IPS-NIHi7 (cell line): ENCODE data around the gene TULP4.
"Not testable (repeated sequence)": the region's sequence is repeated elsewhere in the genome, so short reads cannot be mapped to it uniquely, and the experiment has no call there.

Experiments
- DNase-seq: peaks from one replicate; pipeline ENCODE4 v3.0.0; 2012; ENCODE audit warnings: mixed read lengths; ENCODE audit errors: extremely low spot score

Gene TULP4

DNA sequence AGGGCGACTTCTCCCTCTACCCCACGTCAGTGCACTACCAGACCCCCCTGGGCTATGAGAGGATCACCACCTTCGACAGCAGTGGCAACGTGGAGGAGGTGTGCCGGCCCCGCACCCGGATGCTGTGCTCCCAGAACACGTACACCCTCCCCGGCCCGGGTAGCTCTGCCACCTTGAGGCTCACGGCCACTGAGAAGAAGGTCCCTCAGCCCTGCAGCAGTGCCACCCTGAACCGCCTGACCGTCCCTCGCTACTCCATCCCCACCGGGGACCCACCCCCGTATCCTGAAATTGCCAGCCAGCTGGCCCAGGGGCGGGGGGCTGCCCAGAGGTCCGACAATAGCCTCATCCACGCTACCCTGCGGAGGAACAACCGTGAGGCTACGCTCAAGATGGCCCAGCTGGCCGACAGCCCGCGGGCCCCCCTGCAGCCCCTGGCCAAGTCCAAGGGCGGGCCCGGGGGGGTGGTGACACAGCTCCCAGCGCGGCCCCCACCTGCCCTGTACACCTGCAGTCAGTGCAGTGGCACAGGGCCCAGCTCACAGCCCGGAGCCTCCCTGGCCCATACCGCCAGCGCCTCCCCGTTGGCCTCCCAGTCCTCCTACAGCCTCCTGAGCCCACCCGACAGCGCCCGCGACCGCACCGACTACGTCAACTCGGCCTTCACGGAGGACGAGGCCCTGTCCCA, 190.1 kb downstream of the TULP4 start:
- DNase-seq = no peak

DNA sequence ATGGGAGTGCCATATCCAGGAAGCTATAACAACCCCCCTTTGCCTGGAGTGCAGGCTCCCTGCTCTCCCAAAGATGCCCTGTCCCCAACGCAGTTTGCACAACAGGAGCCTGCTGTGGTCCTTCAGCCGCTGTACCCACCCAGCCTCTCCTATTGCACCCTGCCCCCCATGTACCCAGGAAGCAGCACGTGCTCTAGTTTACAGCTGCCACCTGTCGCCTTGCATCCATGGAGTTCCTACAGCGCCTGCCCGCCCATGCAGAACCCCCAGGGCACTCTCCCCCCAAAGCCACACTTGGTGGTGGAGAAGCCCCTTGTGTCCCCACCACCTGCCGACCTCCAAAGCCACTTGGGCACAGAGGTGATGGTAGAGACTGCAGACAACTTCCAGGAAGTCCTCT, 191.0 kb downstream of the TULP4 start:
- no peak for DNase-seq

DNA sequence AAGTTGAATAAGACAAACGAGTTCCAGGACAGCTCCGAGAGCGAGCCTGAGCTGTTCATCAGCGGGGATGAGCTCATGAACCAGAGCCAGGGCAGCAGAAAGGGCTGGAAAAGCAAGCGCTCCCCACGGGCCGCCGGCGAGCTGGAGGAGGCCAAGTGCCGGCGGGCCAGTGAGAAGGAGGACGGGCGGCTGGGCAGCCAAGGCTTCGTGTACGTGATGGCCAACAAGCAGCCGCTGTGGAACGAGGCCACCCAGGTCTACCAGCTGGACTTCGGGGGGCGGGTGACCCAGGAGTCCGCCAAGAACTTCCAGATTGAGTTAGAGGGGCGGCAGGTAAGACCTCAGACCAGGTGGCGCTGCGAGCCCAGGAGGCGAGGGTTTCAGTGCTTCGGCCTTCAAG, 191.6 kb downstream of the TULP4 start:
- no peak for DNase-seq

DNA sequence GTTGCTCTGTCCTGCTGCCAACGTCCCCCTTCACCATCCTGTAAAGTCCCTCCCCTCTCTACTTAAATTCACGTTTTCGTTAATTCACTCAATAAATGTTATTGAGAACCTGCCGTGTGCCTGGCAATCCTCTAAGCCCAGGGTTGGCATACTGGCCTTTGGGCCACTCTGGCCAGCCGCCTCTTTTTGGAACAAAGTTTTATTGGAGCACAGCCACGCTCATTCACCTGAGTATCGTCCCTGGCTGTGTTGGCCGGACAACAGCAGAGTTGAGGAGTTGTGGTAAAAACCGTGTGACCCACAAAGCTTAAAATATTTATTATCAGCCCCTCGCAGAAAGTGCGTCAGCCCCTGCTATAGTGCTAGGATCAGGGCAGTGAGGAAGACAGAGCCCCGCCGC, 192.9 kb downstream of the TULP4 start:
- no peak for DNase-seq

DNA sequence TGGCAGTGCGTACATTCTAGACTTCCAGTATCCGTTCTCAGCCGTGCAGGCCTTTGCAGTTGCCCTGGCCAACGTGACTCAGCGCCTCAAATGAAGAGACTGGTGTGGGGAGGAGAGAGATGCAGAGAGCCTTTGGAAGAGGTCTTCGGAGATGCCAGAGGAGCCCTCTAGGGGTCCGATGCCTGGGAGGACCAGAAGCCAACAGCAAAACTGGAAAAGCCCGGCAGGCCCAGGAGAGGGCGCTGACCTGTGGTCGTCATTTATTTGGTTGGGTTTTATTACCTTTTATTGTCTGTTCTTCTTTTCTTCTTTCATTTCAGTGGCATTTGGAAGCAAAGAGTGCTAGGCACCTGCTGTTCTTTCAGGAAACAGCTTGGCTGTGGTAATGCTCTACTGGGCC, 194.3 kb downstream of the TULP4 start:
- peak; percentile 95 for DNase-seq

DNA sequence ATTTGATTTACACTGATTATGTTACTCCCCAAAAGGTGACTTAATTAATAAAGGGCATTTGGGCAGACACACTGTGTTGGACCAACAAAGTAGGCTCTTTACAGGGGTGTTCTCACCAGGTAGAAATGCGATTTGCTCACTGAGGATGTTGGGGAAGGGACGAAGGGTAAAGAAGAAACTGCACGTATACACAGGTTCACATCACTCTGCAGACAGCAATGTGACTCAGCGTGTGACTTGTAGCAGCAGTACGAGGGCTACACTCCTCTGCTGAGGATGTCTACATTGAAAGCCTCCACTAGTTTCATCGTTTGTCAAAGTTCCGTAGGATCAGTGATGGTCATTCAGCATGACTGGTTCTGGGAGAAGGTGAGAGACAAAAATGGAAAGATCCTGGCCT, 194.9 kb downstream of the TULP4 start:
- DNase-seq = no peak

DNA sequence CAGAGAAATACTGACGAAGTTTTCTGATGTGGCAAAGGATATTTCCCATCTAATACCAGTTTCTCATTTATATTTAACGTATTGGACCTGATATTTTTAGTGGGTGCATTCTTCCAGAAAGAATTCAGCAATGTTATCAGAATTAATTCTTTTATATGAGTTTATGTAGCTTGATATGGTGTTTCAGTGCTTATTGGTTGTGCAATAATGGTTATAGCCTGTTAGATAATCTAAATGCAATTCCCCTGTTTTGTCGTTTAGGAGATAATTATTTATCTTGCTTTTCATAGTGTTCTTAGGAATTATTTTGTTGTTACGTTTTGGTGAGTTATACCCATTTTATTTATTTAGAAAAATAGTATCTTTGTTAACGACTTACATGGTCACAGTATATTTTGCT, 196.2 kb downstream of the TULP4 start:
- no peak for DNase-seq

DNA sequence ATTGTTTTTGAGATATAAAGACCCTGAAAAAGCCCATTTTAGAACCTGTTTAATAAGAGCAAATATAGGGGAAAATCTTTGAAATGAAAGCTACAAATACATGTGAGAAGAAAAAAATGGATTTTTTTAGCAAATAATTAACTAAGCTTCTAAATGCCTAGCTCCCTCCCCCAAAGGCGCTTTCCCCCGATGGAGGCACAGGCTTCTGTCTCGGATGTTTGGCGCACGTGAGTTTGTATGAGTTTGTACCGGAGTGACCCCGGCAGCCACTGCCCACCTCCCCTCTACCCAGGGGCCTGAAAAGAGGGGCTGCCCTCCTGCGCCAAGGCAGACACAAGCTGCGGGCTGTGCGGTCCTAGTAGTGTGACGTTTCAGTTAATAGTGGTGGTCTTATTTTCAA, 197.2 kb downstream of the TULP4 start:
- no peak for DNase-seq

DNA sequence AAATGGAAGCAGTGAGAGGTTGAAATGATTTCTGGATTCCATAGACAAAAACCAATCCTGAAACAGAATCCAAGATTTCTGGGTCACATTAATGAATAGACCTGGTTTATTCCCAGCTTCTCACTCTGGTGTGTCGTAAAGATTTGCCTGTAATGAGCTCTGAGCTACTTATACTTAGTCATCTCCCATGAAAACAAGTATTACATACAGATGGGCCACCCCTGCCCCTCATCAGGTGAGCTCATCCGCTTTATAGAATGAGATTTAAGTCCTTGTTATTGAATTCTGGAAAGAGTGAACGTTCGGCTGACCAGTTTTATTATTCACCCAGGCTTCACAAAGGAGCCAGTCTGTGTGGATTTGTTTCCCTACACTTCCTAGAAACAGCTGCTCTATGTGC, 200.5 kb downstream of the TULP4 start:
- DNase-seq = no peak

DNA sequence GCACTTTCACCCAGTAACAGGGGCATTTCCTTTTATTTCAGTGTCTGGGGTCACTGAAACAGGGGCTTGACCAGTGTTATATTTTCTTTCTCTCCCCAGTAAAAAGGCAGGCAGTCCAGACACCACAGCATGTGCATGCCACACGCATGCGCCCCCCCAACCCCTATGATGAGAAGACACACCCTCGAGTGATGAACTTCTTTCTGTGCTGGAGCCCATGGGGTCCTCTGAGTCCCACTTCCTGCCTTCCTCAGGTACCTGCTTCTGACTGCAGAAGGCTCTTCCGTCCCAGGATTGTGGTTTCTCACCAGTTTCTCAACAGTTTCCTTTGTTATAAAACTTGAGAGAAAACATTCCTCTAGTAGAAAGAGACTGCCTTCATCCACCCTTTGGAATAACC, 201.9 kb downstream of the TULP4 start:
- no peak for DNase-seq

DNA sequence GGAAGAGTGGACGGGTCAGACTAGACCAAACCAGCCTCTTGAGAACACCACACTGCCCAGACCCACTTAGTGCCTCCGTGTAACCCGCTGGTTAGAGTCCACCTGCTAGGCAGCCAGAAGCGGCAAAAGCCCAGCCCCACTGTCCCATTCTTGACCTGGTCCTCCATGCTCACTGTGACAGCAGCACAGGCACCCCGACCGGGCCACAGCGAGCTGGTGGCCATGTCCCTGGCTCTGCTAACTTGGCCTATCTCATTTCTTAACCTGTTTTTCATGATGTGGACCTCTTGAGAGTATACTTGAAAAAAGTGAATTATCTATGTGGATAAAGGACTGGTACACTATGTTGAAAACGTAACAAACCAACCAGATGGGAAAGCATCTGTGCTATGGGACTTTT, 202.7 kb downstream of the TULP4 start:
- DNase-seq = no peak

DNA sequence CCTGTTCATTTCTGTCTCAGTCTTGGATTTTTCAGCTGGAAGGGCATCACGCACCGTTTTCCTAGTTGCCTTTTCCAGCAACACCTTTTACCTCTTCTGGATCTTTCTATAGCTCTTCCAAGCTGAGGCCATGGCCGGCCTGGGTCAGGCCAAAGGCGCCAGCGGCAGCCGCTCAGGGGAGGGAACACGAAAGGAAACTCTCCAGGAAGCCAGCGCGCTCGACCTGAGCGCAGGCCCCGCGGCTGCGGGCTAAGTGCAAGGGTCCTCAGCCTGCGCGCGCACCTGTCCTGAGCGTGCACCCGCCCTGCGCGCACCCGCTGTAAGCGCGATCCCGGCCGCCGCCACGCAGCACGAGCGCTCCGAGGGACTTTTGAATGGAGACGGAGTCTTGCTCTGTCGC, 203.8 kb downstream of the TULP4 start:
- DNase-seq = peak; percentile 52

DNA sequence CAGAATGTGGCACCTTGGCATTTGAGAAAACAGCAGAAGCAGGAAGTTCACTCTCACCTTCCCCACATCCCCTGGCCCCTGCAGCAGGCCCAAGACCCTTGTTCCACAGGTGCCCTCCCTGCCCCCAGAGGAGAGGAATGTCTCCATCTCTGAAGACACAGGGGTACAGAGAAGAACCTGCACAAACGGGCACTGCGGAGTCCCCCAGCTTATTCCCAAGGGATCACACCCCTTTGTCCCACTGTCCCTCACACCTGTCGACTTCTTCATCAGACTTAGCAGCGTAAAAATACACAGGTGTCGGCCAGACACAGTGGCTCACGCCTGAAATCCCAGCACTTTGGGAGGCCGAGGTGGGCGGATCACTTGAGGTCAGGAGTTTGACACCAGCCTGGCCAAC, 204.8 kb downstream of the TULP4 start:
- DNase-seq = no peak

DNA sequence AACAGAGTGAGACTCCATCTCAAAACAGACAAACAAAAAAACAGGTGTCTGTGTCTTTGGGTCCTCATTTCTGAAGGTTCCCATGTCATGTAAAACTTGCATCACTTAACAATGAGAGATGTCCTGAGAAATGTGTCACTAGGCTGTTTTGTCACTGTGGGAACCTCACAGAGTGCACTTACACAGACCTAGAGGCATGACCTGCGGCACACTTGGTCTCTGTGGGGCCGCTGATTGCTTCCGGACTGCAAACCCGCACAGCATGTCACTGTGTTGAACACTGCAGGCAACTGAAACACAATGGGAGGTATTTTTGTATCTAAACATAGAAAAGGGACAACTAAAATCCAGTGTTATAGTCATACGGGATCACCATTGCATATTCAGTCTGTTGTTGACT, 205.3 kb downstream of the TULP4 start:
- no peak for DNase-seq

DNA sequence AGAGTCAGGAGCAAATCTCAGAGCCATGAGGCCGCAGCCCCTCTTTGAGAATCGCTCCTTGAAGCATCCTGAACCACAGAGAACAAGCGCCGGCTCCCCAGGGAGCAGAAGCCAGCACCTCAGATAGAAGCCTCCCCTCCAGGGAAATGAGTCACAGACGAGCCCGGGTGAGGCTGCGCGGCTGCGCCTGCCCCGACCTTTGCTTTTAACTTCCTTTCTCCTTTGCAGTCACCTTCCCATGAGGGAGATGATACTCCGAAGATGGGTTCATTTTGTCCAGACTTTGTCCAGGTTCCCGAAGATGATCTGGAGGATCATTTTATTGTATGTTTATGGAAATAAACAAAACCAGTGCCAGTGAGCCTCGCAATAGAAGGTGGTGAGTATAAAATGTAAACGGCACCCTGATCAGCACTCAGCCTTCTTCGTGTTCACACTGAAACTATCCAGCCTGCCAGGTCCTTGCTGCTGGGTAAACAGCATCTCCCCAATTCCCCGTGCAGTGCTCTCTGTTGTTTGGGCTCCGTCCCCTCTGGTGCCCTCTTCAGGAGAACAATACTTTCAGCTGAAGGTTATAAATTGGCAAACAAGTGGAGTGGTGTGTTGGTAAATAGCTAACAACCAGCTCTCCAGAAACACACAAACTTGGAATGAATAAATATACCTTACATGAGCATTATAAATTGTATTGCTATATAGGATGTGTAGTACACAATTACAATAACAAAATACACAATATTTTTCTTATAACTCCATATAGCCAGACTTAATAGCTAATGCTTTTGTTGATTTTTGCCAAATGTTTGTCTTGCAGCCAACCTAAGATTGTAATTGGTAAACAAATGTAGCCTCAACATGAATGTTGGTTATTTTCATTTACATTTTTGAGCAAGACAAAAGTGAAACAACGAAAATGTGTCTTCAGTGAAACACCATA, 206.2 kb downstream of the TULP4 start:
- DNase-seq = peak; percentile 83

DNA sequence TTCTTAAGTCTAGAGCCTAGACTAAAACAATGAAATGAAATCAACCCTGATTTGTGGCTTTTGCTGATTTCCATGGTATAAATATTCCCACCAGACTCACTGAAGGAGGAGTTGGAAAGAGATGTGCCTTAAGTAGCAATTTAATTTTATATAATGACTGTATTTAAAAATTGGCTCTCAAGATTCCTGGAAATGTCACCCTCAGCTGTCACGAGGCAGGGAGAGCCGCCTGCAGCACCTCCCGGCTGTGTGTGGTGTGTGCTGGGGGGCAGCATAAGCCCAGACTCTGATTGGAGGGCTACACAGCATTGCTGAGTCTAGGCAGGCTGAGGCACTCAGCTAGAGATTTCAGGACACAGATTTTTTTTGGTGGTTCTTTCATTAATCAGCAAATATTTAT, 207.0 kb downstream of the TULP4 start:
- no peak for DNase-seq

DNA sequence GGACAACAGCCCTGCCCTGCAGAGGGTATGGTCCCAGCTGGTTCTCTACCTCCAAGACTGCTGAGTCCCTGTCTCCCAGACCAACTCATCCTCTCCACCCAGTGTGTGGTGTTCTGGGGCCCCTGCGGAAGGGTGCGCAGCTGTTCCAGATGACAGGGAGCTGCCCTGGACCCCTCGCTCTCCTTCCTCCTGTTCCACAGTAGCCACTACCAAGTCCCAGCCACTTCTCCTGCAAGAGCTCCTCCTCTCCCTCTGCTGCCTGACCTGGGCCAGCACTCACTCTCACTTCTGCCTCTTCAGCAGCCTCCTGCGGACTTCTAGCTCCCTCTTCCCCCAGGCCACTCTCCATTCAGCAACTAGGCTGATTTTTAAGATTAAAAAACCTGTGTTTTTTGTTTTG, 207.5 kb downstream of the TULP4 start:
- DNase-seq = no peak

DNA sequence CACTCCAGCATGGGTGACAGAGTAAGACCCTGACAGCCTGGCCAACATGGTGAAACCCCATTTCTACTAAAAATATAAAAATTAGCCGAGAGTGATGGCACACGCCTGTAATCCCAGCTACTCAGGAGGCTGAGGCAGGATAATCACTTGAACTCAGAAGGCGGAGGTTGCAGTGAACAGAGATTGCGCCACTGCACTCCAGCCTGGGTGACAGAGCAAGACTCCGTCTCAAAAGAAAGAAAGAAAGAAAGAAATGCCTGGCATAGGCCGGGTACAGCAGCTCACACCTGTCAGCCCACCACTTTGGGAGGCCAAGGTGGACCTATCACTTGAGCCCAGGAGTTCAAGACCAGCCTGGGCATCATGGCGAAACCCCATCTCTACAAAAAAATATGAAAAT, 208.7 kb downstream of the TULP4 start:
- not testable (repeated sequence) for DNase-seq

DNA sequence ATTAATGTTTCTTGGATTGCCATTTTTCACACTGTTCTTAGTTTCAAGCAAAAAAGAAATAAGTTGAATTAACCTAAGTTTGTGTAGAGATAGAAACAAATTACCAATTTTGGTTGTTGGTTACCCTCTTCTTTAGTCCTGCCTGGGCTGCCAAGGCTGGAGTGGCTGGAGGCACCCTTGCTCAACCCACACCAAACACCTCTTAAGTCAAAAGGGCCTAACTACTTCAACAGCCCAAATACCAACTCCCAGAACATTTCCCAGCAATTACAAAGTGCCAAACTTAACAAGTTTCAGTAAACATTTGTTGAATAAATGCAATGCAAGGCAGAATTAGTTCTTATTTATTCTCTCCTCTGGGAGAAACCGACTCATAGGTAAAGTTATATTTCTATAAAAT, 209.5 kb downstream of the TULP4 start:
- DNase-seq = no peak

DNA sequence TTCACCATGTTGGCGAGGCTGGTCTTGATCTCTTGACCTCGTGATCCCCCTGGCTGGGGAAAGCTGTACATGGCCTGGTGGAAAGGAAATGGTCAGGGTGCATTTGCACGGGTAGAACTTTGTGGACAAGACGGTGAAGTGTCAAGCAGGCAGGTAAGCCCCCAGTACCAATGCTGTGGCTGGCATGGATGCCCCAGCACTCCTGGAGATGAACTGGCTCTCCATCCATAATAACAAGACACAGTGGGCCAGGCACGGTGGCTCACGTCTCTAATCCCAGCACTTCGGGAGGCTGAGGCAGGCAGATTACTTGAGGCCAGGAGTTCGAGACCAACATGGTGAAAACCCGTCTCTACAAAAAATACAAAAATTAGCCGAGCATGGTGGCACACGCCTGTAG, 210.4 kb downstream of the TULP4 start:
- no peak for DNase-seq

DNA sequence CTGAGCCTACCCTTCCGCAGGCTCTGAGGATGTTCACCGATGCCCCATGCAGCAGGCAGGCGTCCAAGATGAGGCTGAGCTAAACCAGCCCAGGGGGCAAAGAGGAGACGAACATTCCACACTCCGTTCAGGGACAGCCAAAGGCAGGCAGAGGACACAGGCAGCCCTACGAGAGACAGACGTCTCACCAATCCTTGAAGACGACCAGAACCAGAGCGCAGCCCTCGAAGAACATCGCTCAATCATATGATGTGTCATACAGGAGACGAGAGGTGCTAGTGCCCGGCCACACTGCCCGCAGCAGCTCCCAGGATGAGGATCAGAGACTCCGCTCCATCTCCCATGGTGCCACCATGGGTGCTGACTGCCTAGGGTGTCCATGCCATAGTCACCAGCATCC, 212.0 kb downstream of the TULP4 start:
- DNase-seq = no peak

DNA sequence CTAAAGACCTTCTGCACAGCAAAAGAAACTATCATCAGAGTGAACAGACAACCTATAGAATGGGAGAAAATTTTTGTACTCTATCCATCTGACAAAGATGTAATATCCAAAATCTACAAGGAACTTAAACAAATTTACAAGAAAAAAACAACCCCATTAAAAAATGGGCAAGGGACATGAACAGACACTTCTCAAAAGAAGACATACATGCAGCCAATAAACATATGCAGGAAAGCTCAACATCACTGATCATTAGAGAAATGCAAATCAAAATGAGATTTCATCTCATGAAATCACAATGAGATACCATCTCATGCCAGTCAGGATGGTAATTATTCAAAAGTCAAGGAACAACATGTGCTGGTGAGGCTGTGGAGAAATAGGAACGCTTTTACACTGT, 215.6 kb downstream of the TULP4 start:
- not testable (repeated sequence) for DNase-seq

DNA sequence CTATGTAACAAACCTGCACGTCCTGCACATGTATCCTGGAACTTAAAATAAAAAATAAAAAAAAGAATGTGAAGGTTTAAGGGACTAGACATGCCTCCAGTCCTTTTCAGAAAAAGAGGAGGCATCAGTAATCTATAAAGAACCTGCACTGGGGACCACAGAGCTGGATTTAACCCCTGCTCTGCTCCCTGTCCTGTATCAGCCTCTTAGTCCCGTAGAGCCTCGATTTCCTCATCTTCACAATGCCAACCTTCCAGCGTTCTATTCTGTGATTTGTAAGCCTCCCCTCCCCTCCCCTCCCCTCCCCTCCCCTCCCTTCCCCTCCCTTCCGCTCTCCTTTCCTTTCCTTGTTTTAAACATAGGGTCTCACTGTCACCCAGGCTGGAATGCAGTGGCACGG, 216.6 kb downstream of the TULP4 start:
- no peak for DNase-seq
